Measurements from ENCODE around the gene IFIT5.

GRCh38 chr10:89403043-89403442, 11.3 kb upstream of the IFIT5 start:
- no peak for TF ChIP-seq POLR2A (IDR thresholded peaks at IDR 0.05)
- TF ChIP-seq, protein P1, sequence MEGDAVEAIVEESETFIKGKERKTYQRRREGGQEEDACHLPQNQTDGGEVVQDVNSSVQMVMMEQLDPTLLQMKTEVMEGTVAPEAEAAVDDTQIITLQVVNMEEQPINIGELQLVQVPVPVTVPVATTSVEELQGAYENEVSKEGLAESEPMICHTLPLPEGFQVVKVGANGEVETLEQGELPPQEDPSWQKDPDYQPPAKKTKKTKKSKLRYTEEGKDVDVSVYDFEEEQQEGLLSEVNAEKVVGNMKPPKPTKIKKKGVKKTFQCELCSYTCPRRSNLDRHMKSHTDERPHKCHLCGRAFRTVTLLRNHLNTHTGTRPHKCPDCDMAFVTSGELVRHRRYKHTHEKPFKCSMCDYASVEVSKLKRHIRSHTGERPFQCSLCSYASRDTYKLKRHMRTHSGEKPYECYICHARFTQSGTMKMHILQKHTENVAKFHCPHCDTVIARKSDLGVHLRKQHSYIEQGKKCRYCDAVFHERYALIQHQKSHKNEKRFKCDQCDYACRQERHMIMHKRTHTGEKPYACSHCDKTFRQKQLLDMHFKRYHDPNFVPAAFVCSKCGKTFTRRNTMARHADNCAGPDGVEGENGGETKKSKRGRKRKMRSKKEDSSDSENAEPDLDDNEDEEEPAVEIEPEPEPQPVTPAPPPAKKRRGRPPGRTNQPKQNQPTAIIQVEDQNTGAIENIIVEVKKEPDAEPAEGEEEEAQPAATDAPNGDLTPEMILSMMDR (IDR thresholded peaks at IDR 0.05) = no peak

Data from vagina (tissue), 2 donors.